SU-DHL-6 (cell line): ENCODE data around the gene BCAS3.

Source experiments
- H2AFZ ChIP-seq: fragments of 200-600 bp; sonication (generic); 2 replicates; pipeline ENCODE4 v1.6.1; 2014; ENCODE audit warnings: low read depth, mild to moderate bottlenecking, moderate library complexity, mixed read lengths, antibody characterized with exemption, low read length; ENCODE audit not compliant: severe bottlenecking
- H3F3A ChIP-seq: fragments of 200-600 bp; shearing (Covaris generic); 2 replicates; pipeline ENCODE4 v1.6.0; 2016; ENCODE audit warnings: antibody characterized with exemption, mild to moderate bottlenecking; ENCODE audit not compliant: insufficient read depth
- H3K27ac ChIP-seq: fragments of 200-600 bp; sonication (generic); 2 replicates; pipeline ENCODE4 v1.5.1; 2016; ENCODE audit warnings: low read depth, mild to moderate bottlenecking, low read length, moderate library complexity, mixed read lengths
- H3K27me3 ChIP-seq: fragments of 200-600 bp; sonication (generic), shearing (Covaris generic); 2 replicates; pipeline ENCODE4 v1.6.0; 2014; ENCODE audit warnings: mild to moderate bottlenecking, low read length
- H3K36me3 ChIP-seq: fragments of 200-600 bp; sonication (generic); 2 replicates; pipeline ENCODE4 v1.6.1; 2014; ENCODE audit warnings: mild to moderate bottlenecking, low read length, mixed read lengths
- H3K4me2 ChIP-seq: fragments of 300-600, 200-600 bp; shearing (Covaris generic), sonication (generic); 2 replicates; pipeline ENCODE4 v1.6.0; 2014; ENCODE audit warnings: low read length, low read depth, mild to moderate bottlenecking; ENCODE audit not compliant: poor library complexity, severe bottlenecking
- H3K4me3 ChIP-seq: fragments of 200-600 bp; sonication (generic); 2 replicates; pipeline ENCODE4 v1.5.1; 2014; ENCODE audit warnings: antibody characterized with exemption, low read length, mild to moderate bottlenecking, mixed read lengths; ENCODE audit not compliant: insufficient read depth, poor library complexity, severe bottlenecking
- H3K79me2 ChIP-seq: fragments of 200-600 bp; sonication (generic); 2 replicates; pipeline ENCODE4 v1.6.1; 2014; ENCODE audit warnings: mild to moderate bottlenecking, low read length, moderate library complexity; ENCODE audit not compliant: insufficient read depth
- H3K9ac ChIP-seq: fragments of 200-600 bp; sonication (generic); 2 replicates; pipeline ENCODE4 v1.7.0; 2014; ENCODE audit warnings: mild to moderate bottlenecking, low read length
- H3K9me2 ChIP-seq: fragments of 200-600 bp; sonication (generic); replicated peaks from 2 replicates; pipeline ENCODE4 v1.6.1; 2014; ENCODE audit warnings: low read length; ENCODE audit not compliant: insufficient read depth
- H3K9me3 ChIP-seq: fragments of 200-600 bp; sonication (generic); 2 replicates; pipeline ENCODE4 v1.6.1; 2014; ENCODE audit warnings: low read length, mixed read lengths; ENCODE audit not compliant: insufficient read depth
- H4K20me1 ChIP-seq: fragments of 200-600 bp; sonication (generic); 2 replicates; pipeline ENCODE4 v1.6.1; 2014; ENCODE audit warnings: low read depth, mild to moderate bottlenecking, antibody characterized with exemption, low read length, moderate library complexity, mixed read lengths
- EZH2phosphoT487 ChIP-seq: fragments of 200-600 bp; sonication (generic), shearing (Covaris generic); conservative IDR thresholded peaks from 2 replicates; pipeline ENCODE4 v1.6.1; 2018; ENCODE audit warnings: mild to moderate bottlenecking, antibody characterized with exemption, low read length, moderate library complexity, mixed read lengths
- TF ChIP-seq, protein P1 (sequence below): fragments of 200-600 bp; sonication (generic); IDR thresholded peaks from one replicate; pipeline ENCODE4 v1.5.1; 2017; ENCODE audit warnings: antibody characterized with exemption, mild to moderate bottlenecking, low read length, moderate library complexity; ENCODE audit not compliant: insufficient read depth, poor library complexity, severe bottlenecking

BCAS3 gene

DNA sequence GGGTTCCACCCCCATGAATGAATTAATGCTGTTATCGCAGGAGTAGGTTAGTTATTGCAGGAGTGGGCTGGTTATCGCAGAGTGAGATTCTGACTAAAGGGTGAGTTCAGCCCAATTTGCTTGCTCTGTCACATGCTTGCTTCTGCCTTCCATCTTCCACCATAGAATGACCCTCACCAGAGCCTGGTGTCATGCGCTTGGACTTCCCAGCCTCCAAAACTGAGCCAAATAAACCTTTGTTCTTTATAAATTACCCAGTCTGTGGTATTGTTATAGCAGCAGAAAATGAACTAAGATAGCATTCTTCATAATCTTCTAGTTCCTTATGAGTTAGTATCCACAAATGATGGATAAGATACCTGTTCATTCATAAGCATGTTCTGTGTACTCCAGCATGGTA is 486.9 kb downstream of the BCAS3 start:
- H3K9ac ChIP-seq, result no peak overlapping the region
- no peak overlapping the region for H3K4me2 ChIP-seq
- no peaks in the 10 kb centered on the region for H3K9me2 ChIP-seq
- no peak overlapping the region for H3K27ac ChIP-seq
- H3K4me3 ChIP-seq, result no peak overlapping the region
- H2AFZ ChIP-seq, result no peak overlapping the region
- no peaks in the 10 kb centered on the region for H3F3A ChIP-seq
- H3K9me3 ChIP-seq, result no peaks in the 10 kb centered on the region
- H4K20me1 ChIP-seq, result no peaks in the 10 kb centered on the region
- no peaks in the 10 kb centered on the region for H3K36me3 ChIP-seq
- TF ChIP-seq, protein P1, sequence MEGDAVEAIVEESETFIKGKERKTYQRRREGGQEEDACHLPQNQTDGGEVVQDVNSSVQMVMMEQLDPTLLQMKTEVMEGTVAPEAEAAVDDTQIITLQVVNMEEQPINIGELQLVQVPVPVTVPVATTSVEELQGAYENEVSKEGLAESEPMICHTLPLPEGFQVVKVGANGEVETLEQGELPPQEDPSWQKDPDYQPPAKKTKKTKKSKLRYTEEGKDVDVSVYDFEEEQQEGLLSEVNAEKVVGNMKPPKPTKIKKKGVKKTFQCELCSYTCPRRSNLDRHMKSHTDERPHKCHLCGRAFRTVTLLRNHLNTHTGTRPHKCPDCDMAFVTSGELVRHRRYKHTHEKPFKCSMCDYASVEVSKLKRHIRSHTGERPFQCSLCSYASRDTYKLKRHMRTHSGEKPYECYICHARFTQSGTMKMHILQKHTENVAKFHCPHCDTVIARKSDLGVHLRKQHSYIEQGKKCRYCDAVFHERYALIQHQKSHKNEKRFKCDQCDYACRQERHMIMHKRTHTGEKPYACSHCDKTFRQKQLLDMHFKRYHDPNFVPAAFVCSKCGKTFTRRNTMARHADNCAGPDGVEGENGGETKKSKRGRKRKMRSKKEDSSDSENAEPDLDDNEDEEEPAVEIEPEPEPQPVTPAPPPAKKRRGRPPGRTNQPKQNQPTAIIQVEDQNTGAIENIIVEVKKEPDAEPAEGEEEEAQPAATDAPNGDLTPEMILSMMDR, result no peak
- TF ChIP-seq EZH2phosphoT487, result no peak
- H3K27me3 ChIP-seq, result no peaks in the 10 kb centered on the region
- H3K79me2 ChIP-seq, result no peaks in the 10 kb centered on the region

- Histone ChIP-seq H3K4me3 (no peak overlapping the region), H3K27me3 (no peaks in the 10 kb centered on the region), H3K9ac (no peak overlapping the region), H3K4me2 (no peak overlapping the region), H3F3A (no peaks in the 10 kb centered on the region), H3K79me2 (no peaks in the 10 kb centered on the region), H4K20me1 (no peaks in the 10 kb centered on the region), H3K9me2 (no peaks in the 10 kb centered on the region), H3K9me3 (no peaks in the 10 kb centered on the region), H3K36me3 (no peaks in the 10 kb centered on the region), H2AFZ (no peak overlapping the region), H3K27ac (no peak overlapping the region)
- TF ChIP-seq, protein P1, result no peak
- TF ChIP-seq EZH2phosphoT487, result no peak
These were observed 489.4 kb downstream of the BCAS3 start for GRCh38 chr17:61167075-61167474.

GRCh38 chr17:61168506-61168905 is 490.9 kb downstream of the BCAS3 start:
- no peak overlapping the region for H3K27ac ChIP-seq
- no peaks in the 10 kb centered on the region for H3K36me3 ChIP-seq
- H3K4me2 ChIP-seq, result no peak overlapping the region
- H3K27me3 ChIP-seq, result no peaks in the 10 kb centered on the region
- H3K9ac ChIP-seq, result no peak overlapping the region
- no peaks in the 10 kb centered on the region for H4K20me1 ChIP-seq
- H2AFZ ChIP-seq, result no peak overlapping the region
- TF ChIP-seq, protein P1, result no peak
- no peak for TF ChIP-seq EZH2phosphoT487
- H3F3A ChIP-seq, result no peaks in the 10 kb centered on the region
- no peaks in the 10 kb centered on the region for H3K9me2 ChIP-seq
- no peaks in the 10 kb centered on the region for H3K9me3 ChIP-seq
- H3K4me3 ChIP-seq, result no peak overlapping the region
- H3K79me2 ChIP-seq, result no peaks in the 10 kb centered on the region
